ENCODE results near the gene KLHL17.

DNA sequence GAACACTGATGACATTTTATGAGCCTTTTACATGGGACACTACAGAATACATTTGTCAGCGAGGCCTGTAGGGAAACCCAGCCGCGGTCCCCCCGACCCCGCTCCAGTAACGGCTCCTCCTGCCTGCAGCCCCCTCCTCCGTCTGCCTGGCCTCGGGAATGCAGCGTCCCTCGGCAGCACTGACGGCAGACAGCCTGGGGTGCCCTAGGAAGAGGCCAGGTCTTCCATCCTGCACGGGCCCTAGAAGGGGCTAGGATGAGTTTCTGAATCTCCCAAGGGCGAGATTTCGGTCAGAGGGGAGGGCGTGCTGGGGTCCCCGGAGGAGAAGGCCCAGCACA, 28.2 kb upstream of the KLHL17 start:
- TF ChIP-seq EZH2 (IDR thresholded peaks at IDR 0.05) = no peak
- peak; percentile 9; the same call in 1 of the 2 replicates for TF ChIP-seq POLR2AphosphoS5 (IDR thresholded peaks at IDR 0.05; ENCODE audit: borderline replicate concordance, low read depth, low read length)
- no peak for TF ChIP-seq FOXP2 (optimal IDR thresholded peaks at IDR 0.05; ENCODE audit: control extremely low read depth, extremely low read length, insufficient read depth)
